ENCODE results near the gene GFRA4.

Gene GFRA4

DNA sequence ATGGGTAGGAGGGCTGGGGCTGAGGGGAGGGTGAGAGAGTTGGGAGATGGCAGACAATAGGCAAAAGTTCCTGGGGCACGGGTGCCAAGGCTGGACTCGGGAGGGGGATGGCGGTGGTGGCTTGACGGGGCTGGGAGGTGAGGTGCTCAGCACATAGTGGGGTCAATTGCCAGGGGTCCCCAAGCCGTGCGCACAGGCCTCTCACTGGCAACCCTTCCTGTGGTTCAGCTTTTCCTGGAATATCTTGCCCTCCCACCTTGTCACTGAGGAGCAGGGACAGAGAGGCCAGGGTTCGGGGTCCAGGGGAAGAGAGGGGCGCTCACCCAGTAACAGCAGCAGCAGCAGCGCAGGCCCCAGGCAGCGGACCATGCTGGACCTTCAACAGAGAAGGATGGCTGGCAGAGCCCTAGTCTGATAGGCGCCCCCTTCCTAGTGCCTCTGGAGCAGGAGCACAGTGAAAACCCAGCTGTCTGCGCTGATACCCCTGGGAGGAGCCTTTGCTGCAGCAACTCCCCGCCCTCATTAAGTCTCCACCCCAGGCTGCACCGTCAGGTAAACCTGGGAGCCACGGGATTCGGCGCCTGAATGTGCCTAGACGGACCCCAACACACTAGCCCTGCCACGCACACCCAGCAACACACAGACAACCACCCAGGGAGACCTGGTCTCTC lies at the start of gene GFRA4:
Gene GFRA4, minus strand, starts transcription at position 369 of the 671 bp plus-strand sequence. Its CDS starts 0 bp downstream, at position 369.
- no peak for DNase-seq (ENCODE audit: low spot score)

DNA sequence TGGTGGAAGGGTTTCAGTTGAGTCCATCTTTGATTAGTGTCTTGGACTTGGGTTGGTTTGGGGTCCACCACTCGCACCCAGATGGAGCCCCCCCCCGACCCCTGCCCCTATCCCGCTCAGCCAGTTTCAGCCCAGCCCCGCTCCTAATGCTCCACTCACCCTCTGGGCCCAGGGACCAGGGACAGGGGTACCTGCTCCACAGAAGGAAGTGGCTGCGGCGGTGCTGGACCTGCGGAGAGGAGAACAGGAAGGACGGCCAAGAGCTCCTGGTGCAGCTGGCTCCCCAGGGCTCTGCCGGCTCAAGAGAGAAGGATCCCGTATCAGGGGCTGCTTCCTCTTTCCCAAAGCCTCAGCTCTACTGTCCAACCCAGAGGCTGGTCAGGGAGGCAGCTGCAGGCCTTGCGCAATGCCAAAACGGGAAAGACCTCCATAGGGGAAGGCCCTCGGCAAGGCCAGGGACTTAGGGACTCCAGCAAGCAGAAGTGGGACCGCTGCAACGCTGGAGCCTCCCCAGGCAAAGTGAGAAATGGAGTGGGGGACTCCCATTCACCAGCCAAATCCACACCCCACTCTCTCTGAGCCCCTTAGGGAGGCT lies 49.2 kb upstream of the GFRA4 start, which contains the start of gene SIGLEC1:
Gene SIGLEC1, minus strand, starts transcription at position 322 of the 595 bp plus-strand sequence. CDS start 5,472 bp downstream, outside the sequence.
- no peak for DNase-seq (ENCODE audit: low spot score)

DNA sequence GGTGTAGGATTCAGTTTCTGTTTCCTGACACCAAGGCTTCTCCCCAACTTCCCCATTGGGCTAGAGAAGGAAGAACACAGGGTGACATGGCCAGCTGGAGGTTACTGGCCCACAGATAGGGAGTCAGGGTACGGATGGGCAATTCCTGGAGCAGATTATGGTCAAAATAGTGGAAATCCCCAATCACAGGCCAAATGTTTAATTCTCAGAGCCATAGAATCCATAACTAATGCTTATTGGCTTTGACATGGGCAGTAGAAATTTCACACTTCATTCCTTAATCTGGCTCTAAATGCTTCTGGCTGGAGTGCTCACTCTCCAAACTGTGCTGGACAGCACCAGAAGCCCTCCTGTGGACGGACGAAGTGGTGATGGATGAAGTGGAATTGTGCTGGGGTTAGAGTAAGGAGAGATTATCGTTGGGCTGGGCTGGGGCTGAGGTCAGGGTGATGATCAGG lies 48.3 kb upstream of the GFRA4 start:
- DNase-seq (ENCODE audit: low spot score), result no peak

DNA sequence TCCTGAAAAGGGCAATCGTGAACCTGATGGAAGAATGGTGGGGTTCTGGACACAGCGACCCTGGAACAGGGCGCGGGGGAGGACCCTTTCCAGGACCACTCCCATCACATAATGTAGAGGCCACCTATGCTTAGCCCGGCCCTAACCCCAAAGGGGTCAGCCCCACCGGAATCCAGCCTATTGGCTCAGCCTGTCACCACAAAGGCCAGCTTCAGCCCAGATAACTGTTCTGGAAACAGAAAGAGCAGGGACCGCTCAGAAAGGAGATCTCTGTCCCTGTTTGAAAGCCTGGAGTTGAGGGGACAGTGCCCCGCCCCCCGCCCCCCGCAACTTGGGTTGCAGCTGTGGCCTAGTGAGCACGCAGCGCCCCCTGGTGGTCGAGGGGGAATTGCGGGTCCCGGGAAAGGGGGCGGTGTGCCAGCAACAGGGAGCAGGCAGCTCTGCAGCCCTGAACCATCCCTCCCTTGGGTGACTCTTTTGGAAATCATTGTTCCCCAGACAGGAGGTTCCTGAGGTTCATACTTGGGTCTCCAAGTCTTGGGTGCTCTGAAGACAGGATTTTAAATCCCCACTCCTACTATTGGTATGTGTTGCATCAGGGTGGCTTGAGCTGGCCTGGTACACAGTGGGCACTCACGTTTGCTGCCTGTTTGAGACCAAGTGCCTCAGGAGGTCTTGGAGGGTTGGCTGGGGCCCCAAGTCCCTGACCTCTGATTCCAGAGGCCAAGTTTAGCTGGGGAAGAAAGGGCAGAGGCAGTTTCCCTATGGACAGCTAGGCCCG lies 47.7 kb upstream of the GFRA4 start:
- peak; percentile 33 for DNase-seq (ENCODE audit: low spot score)

DNA sequence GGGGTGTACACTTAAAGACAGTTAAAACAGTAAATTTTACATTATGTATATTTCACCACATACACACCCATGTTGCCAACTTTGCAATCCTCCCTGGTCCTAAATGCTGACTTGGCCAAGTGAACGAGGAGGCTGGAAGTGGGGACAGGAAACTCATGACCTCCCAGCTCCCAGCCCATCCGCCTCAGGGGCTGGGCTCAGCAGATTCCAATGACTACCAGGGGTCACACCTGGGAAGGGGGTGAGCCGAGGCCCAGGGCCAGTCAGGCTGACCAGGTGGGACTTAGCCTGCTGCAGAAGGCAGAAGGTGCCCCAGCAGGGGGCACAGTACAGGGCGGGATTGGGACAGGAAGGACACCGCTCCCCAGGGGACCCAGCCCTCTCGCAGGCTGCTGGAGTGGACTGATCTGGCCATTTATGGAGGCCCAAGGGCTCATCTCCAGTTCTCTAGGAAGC lies 46.8 kb upstream of the GFRA4 start:
- DNase-seq (ENCODE audit: low spot score), result no peak

DNA sequence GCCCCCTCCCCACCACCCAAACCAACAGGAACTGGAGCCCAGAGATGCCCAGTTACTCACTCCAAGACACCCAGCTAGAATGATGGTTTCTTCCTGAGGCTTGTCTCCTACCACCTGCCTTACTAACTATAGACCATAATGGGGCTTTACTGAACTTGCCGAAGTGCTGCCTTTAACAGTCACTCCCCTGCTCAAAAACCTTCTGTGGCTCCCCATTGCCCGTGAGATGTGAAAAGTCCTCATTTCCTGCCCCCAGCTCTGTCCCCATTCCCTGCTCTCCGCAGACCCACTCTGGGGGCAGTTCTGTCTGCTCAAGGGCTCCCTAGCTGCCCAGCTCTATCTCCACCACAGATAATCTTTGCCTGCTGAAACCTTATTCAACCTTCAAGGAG lies 44.3 kb upstream of the GFRA4 start:
- DNase-seq (ENCODE audit: low spot score), result no peak

DNA sequence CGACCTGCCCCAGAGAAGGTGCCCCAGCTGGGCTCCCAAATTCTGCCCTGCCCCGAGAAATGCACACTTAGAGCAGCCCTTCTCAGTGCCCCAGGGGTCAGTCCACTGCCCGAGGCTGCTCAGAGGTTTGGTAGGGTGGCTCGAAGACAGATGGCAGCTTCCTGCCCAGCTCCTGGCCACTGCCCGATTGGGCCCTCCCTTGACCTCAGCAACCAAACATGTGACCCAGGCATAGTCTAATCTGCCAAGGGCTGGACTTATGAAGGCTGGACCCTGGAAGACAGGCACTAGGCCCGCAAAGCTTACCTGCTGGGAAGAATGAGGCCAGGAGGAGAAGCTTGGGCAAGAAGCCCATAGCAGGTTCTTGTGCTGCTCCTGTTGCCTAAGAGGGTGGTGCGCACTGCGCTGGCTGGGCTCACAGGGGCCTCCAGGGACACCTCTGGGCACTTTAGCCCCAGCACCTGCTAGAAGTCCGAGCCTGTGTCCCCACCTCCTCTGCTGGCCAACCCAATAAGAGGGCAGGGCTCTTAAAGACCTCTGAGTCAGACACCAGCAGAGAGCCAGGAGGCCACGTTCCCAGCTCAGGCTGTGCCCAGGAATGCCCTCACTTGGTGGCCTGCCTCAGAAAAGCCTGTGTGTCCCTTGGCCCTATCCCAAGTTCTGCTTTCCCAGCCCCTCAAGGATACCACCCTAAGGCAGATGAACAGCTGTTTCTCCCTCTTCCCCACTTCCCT lies 43.7 kb upstream of the GFRA4 start:
- DNase-seq (ENCODE audit: low spot score), result no peak

DNA sequence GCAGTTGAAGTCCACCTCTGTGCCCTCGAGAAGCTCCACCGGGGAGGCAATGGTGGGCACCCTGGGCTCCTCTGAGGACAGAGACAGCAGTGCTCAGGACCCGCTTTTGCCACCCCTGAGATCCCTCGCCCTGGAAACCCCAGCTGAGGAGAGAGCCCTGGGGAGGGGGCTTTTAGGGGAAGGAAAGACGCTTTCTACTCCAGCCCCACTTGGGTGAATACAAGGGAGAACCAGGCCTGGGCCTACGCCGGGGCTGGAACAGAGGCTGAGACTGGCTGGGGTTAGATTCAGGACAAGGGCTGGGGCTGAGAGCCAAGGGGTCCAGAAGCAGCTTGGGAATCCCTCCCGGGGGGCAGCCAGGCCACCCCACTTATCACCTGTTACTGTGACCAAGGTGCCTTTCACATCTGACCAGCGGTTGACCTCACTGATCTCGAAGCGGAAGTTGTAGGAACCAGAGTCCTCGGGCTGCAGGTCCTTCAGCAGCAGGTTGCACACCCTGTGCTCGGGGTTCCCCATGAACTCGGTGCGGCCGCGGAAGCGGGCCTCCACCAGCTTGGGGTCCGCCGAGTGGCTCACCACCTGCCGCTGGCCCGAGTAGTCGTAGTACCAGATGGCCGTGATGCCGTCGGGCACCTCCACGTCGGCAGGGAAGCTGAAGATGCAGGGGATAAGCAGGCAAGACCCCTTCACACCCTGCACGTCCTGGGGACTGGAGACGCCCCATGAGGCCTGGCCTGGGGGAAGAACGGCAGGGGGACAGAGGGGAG lies 43.0 kb upstream of the GFRA4 start:
- DNase-seq (ENCODE audit: low spot score), result no peak

GRCh38 chr20:3705491-3705969 lies 42.3 kb upstream of the GFRA4 start:
- no peak for DNase-seq (ENCODE audit: low spot score)

DNA sequence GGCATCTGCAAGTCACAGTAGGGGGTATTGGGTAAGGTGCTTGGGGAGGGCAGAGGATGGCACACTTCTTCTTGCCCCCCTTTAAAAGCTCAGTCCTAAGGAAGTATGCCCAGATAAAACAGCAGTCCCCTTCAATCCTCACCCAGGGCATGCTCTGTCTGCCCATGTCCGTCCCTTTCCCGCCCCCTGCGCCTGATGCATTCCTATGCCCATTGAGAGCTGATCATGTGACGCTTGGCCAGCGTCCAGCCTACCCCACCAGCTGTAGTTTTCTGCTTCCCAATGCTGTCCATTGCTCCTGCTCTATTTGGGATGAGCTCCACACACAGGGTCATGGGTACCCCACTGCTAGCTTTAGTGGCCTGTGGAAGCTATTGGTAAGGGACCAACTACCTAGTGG lies 40.9 kb upstream of the GFRA4 start:
- DNase-seq (ENCODE audit: low spot score), result no peak

GRCh38 chr20:3702611-3703391 lies 39.6 kb upstream of the GFRA4 start:
- DNase-seq (ENCODE audit: low spot score), result no peak

DNA sequence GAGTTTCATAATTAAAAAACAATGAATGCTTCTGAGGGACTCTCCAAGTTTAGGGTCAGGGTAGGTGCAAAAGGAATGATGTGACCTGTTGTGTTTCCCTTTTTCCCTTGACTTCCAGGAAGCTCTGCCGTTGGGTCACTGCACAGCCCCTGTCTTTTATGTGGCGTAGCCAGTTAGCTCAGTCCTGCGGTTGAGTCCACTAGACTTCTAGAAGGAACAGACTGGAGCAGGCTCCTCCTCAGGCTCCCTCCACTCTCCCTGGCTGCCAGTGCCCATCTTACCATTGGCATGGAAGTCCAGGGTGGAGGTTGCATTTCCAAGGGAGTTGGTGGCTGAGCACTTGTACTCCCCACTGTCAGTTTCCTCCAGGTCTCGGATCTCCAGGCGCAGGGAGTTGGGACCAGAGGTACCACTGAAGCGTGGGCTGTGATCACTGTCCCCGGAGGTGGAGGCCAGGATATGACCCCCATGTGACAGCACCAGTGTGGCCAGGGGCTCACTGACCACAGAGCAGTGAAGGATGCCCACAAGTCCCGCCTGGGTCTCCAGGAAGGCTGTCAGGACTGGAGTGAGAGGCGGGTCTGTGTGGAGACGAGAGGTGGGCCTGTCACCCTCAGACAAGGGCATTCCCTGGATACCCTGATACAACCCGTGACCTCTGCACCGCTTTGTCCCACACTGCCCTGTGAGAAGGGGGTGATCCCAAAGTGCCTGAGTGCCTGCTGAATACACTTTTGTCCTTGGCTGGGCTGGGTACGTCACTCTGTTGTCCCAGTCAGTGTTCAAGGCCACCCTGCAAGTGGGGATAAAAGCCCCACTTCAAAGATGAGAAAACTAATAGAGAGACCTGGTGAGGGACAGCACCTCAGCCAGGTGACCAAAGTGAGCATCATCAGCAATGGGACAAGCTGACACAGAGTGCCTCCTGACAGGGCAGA lies 38.1 kb upstream of the GFRA4 start:
- DNase-seq (ENCODE audit: low spot score), result no peak

DNA sequence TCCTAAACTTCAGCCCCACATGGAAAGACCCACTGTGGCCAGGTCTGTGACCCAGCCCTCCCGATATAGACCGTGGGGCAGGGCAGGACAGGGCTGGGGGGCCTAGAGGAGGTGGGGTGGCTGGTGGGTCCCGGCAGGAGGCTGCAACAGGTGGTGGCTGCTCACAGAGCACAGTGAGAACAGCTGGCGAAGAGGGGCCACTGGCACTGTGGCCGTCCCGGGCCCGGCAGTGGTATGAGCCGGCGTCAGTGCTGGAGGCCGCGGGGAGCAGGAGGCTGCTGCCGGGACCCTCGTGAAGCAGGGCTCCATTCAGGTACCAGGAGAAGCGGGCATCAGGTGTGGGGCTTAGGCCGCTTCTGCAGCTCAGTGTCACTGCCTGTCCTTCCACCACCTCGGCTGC lies 35.8 kb upstream of the GFRA4 start:
- DNase-seq (ENCODE audit: low spot score), result no peak

DNA sequence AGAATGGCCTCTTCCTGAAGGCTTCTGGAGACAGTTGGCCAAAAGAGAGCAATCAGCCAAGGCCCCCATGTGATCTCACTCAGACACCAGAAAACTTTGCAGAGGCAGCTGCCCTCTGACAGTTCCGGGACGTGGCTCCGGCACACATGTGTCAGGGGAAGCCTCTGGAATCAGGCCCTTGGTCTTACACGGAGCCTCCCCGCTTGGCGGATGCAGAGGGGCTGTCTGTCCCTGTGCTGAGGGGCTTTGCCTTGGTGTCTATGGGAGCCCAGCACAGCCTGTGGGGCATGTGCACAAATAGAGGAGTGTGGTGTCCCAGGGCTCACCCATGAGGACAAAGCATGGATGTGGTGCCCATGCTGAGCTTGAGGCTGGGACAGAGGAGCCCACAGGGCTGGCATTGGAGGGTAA lies 35.4 kb upstream of the GFRA4 start:
- no peak for DNase-seq (ENCODE audit: low spot score)

DNA sequence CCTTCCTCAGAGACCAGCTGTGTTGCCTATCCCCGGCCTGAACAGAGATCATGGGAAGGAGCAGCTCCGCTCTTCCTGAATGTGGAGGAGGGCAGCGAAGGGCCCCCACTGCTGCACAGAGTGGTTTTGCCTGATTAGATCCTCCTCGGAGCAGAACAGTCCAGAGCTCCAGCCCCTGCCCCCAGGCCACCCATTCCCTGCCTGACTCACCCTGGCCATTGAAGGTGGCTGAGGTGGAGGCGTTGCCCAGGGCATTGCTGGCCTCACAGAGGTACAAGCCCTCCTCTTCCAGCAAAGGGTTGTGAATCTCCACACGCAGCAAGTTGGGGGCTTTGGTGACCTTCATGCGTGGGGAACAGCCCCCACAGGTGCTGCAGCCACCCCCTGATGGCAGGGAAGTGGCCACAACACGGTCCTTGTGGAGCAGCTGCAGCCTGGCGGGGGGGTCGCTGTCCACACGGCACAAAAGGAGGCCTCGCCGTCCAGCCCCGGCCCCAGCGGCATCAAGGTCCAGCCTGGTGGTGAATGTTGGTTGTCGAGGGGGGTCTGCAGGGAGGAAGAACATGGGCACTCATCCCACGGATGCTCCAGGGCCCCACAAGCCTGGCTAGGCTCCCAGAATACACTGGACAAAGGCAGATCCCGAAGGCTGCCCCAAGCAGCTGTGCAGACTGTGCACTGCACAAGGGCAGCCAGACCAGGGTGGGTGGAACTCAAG lies 34.5 kb upstream of the GFRA4 start:
- DNase-seq (ENCODE audit: low spot score), result no peak

GRCh38 chr20:3696745-3697587 lies 33.8 kb upstream of the GFRA4 start:
- no peak for DNase-seq (ENCODE audit: low spot score)

- DNase-seq (ENCODE audit: low spot score), result no peak
These were observed 33.0 kb upstream of the GFRA4 start for GRCh38 chr20:3696200-3696599.

DNA sequence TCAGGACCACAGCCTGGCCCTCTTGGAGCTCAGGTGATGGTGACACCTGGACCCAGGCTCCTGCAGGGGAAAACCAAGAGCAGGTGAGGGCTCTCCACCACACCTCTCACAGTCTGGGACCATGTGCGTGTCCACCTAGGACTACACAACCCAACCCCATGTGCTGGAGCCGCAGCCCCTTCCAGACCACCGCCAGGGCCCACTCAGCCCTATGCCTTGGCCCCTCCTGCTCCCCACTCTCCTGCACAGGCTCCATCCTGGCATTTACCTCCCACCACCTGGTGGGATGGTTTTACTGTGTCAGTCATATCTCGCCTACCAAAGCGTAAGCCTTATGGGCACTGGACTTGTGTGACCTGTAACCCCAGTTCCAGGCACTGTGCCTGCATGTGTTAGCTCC lies 31.7 kb upstream of the GFRA4 start:
- DNase-seq (ENCODE audit: low spot score), result no peak

Measured in SW480 (cell line).